ENCODE measurements around the gene PLVAP.

- TF ChIP-seq CTCF (IDR thresholded peaks at IDR 0.05) (peak in 1 of 5 experiments; percentile 21), POLR2A (IDR thresholded peaks at IDR 0.05) (no peak), EP300 (IDR thresholded peaks at IDR 0.05) (peak in 1 of 2 donors; percentile 44)
Observed at GRCh38 chr19:17376935-17377600, at the start of gene PLVAP.
